Caco-2 (cell line): Measurements from ENCODE around the gene GLTP. TPM values are rescaled to one million over a fixed set of nuclear protein-coding genes. Genes with fewer than 3 reads are reported as not detected.

ENCODE experiments used
- BruUV-seq: library from RNA; stranded (reverse); fragments of 400-500 nt; replicated peaks from 2 replicates; lab custom pipeline; 2021; lab: Mats Ljungman, UMichigan
- CTCF ChIA-PET: fragments of 300-600 bp; sonication (Branson Sonifier 250); formaldehyde crosslinking; loops from one replicate; lab custom pipeline; 2022; ENCODE audit warnings: antibody characterized with exemption; lab: Charles Lee
- POLR2A ChIA-PET: fragments of 300-600 bp; sonication (Branson Sonifier 250); formaldehyde crosslinking; loops from one replicate; lab custom pipeline; 2022; ENCODE audit warnings: antibody characterized with exemption; lab: Charles Lee
- DNase-seq, 2 experiments: peaks; one replicate each; pipeline versions ENCODE4 v3.0.0 to v3.0.0-alpha.2; 2020 to 2022
- H3K27me3 ChIP-seq: replicated peaks from 2 replicates; pipeline ENCODE4 v1.6.0; 2011; ENCODE audit warnings: low read length; ENCODE audit not compliant: control insufficient read depth, insufficient read depth
- H3K36me3 ChIP-seq: 2 replicates; pipeline ENCODE4 v1.5.1; 2011; ENCODE audit warnings: low read length; ENCODE audit not compliant: control insufficient read depth, insufficient read depth
- H3K4me1 ChIP-seq: fragments of 250-450 bp; sonication (Bioruptor Pico); 2 replicates; pipeline ENCODE4 v1.5.1; 2020; ENCODE audit warnings: mild to moderate bottlenecking
- H3K4me3 ChIP-seq: 2 replicates; pipeline ENCODE4 v1.5.1; 2011; ENCODE audit warnings: low read depth, mild to moderate bottlenecking, control low read depth, low read length
- H3K9me3 ChIP-seq: fragments of 250-450 bp; sonication (Bioruptor Pico); 2 replicates; pipeline ENCODE4 v1.5.1; 2020; ENCODE audit warnings: mild to moderate bottlenecking, moderate library complexity
- H3K27ac Mint-ChIP-seq: one replicate; pipeline ENCODE4 v1.8.0; 2022; ENCODE audit warnings: mixed read lengths; ENCODE audit not compliant: unreplicated experiment
- H3K27me3 Mint-ChIP-seq: one replicate; pipeline ENCODE4 v1.8.0; 2022; ENCODE audit warnings: mixed read lengths; ENCODE audit not compliant: insufficient read depth, unreplicated experiment
- H3K36me3 Mint-ChIP-seq: one replicate; pipeline ENCODE4 v1.8.0; 2022; ENCODE audit warnings: mild to moderate bottlenecking, mixed read lengths; ENCODE audit not compliant: insufficient read depth, unreplicated experiment
- H3K4me1 Mint-ChIP-seq: one replicate; pipeline ENCODE4 v1.8.0; 2022; ENCODE audit warnings: low read depth, mixed read lengths; ENCODE audit not compliant: unreplicated experiment
- H3K4me3 Mint-ChIP-seq: one replicate; pipeline ENCODE4 v1.8.0; 2022; ENCODE audit warnings: mild to moderate bottlenecking, moderate library complexity, mixed read lengths; ENCODE audit not compliant: unreplicated experiment
- H3K9me3 Mint-ChIP-seq: one replicate; pipeline ENCODE4 v1.8.0; 2022; ENCODE audit warnings: mixed read lengths; ENCODE audit not compliant: unreplicated experiment
- intact Hi-C: fragments of 100-400 bp; cut with micrococcal nuclease; formaldehyde crosslinking; loops from one replicate; pipeline ENCODE4 v1.10.0; 2022; ENCODE audit not compliant: unreplicated experiment
- total RNA-seq: library from RNA; stranded (reverse); gene quantifications from 2 replicates; pipeline ENCODE4 v1.2.3, GENCODE V29; 2022
- TF ChIP-seq, protein P1 (sequence below), 2 experiments: fragments of 200-600 bp in 1 of 2; IDR thresholded peaks; 1 replicate in 1 of 2; 2 replicates in 1 of 2; pipeline versions ENCODE4 v1.5.1 to v1.8.0; 2011 to 2022; ENCODE audit warnings: antibody characterized with exemption in 1 of 2, control low read depth in 1 of 2, inconsistent platforms in 1 of 2, low read depth in 1 of 2, low read length in 1 of 2, mild to moderate bottlenecking in 1 of 2, moderate library complexity in 1 of 2; ENCODE audit not compliant: insufficient read depth in 1 of 2, severe bottlenecking in 1 of 2, unreplicated experiment in 1 of 2

The GLTP gene
- total RNA-seq, 1 experiment from 2014 or later = 14.9 TPM

DNA sequence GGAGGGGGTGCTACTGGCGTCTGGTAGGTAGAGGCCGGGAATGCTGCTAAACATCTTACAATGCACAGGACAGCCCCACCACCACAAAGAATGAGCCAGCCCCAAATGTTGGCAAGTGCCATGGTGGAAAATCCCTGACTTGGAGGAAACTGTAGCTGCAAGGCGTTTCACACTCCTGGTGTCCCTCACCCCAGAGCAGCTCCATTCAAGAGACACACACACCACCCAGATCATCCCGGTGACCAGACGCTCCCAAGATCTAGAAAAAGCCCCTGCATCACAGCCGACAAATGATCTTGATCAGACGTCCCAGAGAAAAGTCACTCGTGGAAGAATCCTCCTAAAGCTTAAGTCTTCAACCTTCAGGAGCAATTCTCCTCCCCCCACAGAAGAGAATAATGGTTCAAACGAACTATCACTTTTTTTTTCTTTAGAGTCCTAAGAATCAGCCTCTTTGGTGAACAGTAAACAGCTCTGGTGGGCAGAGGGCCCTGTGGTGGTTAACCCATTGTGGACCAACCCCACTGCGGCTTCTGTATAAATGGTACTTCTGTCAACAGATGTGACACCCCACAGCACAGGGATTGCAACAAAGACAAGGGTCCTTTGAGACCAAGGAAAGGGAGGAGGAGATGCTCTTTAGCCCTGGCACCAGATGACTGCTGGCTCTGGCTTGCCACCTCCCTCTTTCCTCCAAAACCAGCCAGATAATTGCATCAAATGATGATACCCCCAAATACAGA is 2.7 kb downstream of the GLTP start:
- BruUV-seq = no TSS peak
- intact Hi-C loops = no loop called here
- DNase-seq = no peak
- no peaks in the 10 kb centered on the region for H3K36me3 ChIP-seq
- Mint-ChIP-seq H3K4me3 (no peak overlapping the region), H3K4me1 (peaks cover 38% of the 10 kb centered on the region), H3K36me3 (peaks cover 5% of the 10 kb centered on the region), H3K27me3 (no peaks in the 10 kb centered on the region), H3K9me3 (no peaks in the 10 kb centered on the region), H3K27ac (no peak overlapping the region)
- no peaks in the 10 kb centered on the region for H3K27me3 ChIP-seq
- TF ChIP-seq, protein P1, sequence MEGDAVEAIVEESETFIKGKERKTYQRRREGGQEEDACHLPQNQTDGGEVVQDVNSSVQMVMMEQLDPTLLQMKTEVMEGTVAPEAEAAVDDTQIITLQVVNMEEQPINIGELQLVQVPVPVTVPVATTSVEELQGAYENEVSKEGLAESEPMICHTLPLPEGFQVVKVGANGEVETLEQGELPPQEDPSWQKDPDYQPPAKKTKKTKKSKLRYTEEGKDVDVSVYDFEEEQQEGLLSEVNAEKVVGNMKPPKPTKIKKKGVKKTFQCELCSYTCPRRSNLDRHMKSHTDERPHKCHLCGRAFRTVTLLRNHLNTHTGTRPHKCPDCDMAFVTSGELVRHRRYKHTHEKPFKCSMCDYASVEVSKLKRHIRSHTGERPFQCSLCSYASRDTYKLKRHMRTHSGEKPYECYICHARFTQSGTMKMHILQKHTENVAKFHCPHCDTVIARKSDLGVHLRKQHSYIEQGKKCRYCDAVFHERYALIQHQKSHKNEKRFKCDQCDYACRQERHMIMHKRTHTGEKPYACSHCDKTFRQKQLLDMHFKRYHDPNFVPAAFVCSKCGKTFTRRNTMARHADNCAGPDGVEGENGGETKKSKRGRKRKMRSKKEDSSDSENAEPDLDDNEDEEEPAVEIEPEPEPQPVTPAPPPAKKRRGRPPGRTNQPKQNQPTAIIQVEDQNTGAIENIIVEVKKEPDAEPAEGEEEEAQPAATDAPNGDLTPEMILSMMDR (IDR thresholded peaks at IDR 0.05; ENCODE audit: insufficient read depth in 1 of 2, low read depth in 1 of 2, low read length in 1 of 2, severe bottlenecking in 1 of 2, unreplicated experiment in 1 of 2) = no peak
- no peaks in the 10 kb centered on the region for H3K9me3 ChIP-seq
- H3K4me3 ChIP-seq = no peak overlapping the region
- POLR2A ChIA-PET = no interaction called here
- CTCF ChIA-PET = interaction anchor here (1.6 kb wide), 1 partner anchor 24 kb away, joined by 6 read pairs; no protein-coding TSS in a partner anchor
- H3K4me1 ChIP-seq = peaks cover 31% of the 10 kb centered on the region

DNA sequence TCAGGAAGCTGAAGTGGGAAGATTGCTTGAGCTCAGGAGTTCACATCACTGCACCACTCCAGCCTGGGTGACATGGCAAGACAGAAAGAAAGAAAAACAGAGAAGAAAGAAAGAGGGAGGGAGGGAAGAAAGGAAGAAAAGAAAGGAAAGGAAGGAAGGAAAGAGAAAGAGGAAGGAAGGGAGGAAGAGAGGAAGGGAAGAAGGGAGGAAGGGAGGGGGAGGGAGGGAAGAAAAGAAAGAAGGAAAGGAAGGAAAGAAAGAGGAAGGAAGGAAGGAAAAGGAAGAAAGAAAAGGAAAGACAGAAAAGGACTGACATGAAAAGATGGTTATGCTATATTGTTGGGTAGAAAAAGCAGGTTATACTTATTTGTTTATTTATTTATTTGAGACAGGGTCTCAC is 3.9 kb downstream of the GLTP start:
- Mint-ChIP-seq H3K27me3 (no peaks in the 10 kb centered on the region), H3K36me3 (peaks cover 5% of the 10 kb centered on the region), H3K4me1 (peaks cover 35% of the 10 kb centered on the region), H3K4me3 (no peak overlapping the region), H3K9me3 (no peaks in the 10 kb centered on the region), H3K27ac (no peak overlapping the region)
- ChIA-PET CTCF (no interaction called here), POLR2A (no interaction called here)
- no peaks in the 10 kb centered on the region for H3K27me3 ChIP-seq
- TF ChIP-seq, protein P1 (IDR thresholded peaks at IDR 0.05; ENCODE audit: insufficient read depth in 1 of 2, low read depth in 1 of 2, low read length in 1 of 2, severe bottlenecking in 1 of 2, unreplicated experiment in 1 of 2) = no peak
- H3K4me1 ChIP-seq = peaks cover 37% of the 10 kb centered on the region
- BruUV-seq = no TSS peak
- no peak overlapping the region for H3K4me3 ChIP-seq
- DNase-seq = no peak
- H3K9me3 ChIP-seq = no peaks in the 10 kb centered on the region
- intact Hi-C loops = no loop called here
- H3K36me3 ChIP-seq = no peaks in the 10 kb centered on the region

DNA sequence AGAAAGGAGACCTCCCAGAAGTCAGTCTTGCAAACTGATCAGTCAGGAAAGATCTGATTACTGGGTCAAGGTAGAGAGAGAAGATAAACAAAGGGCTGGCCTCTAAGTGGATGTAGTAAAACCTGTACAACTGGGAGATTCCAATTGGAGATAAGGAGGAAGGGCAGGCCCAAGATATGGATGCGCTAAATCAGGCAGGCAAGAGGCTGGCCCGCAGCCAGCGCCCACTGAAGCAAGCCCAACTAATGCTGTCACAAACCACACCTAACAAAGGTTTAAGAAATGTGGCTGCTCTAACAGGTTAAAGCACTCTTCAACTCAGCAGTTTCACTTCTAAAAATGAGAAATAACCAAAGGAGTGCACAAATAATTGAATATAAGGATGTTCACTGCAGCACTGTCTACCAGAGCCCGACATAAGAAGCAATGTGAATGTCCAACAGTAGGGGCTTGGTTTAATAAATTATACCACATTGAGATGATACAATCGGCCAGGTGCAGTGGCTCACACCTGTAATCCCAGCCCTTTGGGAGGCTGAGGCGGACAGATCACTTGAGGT is 4.7 kb downstream of the GLTP start:
- ChIA-PET POLR2A (no interaction called here), CTCF (no interaction called here)
- intact Hi-C loops = loop anchor here (1.0 kb wide), 2 partner anchors 10 to 22 kb away; no protein-coding TSS in a partner anchor

More for the DNA sequence above, 4.7 kb downstream of the GLTP start:
- no TSS peak for BruUV-seq
- Mint-ChIP-seq H3K9me3 (no peaks in the 10 kb centered on the region), H3K36me3 (peaks cover 5% of the 10 kb centered on the region), H3K27me3 (no peaks in the 10 kb centered on the region), H3K4me3 (peak overlapping the region; percentile 15), H3K4me1 (peaks cover 32% of the 10 kb centered on the region), H3K27ac (peak overlapping the region; percentile 20)
- Histone ChIP-seq H3K27me3 (no peaks in the 10 kb centered on the region), H3K4me1 (peaks cover 30% of the 10 kb centered on the region), H3K9me3 (no peaks in the 10 kb centered on the region), H3K36me3 (no peaks in the 10 kb centered on the region), H3K4me3 (no peak overlapping the region)
- TF ChIP-seq, protein P1 (IDR thresholded peaks at IDR 0.05; ENCODE audit: insufficient read depth in 1 of 2, low read depth in 1 of 2, low read length in 1 of 2, severe bottlenecking in 1 of 2, unreplicated experiment in 1 of 2) = no peak
- peak; percentile 65 to 66 for DNase-seq
